ENCODE measurements around the gene PACSIN2.

GRCh38 chr22:42878561-42879305 lies 136.2 kb downstream of the PACSIN2 start:
- no peak for TF ChIP-seq REST (IDR thresholded peaks at IDR 0.05; ENCODE audit: insufficient read depth in 1 of 2, low read depth in 2 of 2, low read length in 2 of 2)
- TF ChIP-seq TAF1 (IDR thresholded peaks at IDR 0.05; ENCODE audit: borderline replicate concordance, insufficient read depth, low read length): no peak
- no peak for TF ChIP-seq POLR2AphosphoS5 (IDR thresholded peaks at IDR 0.05; ENCODE audit: low read depth, low read length)

Data from PFSK-1 (cell line).